Epithelial cell of alveolus of lung (primary cell): ENCODE measurements around the gene USP35. TPM values are rescaled to one million over a fixed set of nuclear protein-coding genes. Genes with fewer than 3 reads are reported as not detected.

Experiments used
- total RNA-seq: library from RNA; depleted of rRNA; stranded (reverse); fragments of >200 nt; gene quantifications from 2 replicates; pipeline ENCODE4 v1.2.1, GENCODE V29; 2015

Gene USP35, protein sequence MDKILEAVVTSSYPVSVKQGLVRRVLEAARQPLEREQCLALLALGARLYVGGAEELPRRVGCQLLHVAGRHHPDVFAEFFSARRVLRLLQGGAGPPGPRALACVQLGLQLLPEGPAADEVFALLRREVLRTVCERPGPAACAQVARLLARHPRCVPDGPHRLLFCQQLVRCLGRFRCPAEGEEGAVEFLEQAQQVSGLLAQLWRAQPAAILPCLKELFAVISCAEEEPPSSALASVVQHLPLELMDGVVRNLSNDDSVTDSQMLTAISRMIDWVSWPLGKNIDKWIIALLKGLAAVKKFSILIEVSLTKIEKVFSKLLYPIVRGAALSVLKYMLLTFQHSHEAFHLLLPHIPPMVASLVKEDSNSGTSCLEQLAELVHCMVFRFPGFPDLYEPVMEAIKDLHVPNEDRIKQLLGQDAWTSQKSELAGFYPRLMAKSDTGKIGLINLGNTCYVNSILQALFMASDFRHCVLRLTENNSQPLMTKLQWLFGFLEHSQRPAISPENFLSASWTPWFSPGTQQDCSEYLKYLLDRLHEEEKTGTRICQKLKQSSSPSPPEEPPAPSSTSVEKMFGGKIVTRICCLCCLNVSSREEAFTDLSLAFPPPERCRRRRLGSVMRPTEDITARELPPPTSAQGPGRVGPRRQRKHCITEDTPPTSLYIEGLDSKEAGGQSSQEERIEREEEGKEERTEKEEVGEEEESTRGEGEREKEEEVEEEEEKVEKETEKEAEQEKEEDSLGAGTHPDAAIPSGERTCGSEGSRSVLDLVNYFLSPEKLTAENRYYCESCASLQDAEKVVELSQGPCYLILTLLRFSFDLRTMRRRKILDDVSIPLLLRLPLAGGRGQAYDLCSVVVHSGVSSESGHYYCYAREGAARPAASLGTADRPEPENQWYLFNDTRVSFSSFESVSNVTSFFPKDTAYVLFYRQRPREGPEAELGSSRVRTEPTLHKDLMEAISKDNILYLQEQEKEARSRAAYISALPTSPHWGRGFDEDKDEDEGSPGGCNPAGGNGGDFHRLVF
- total RNA-seq, result 5.4 and 7.5 TPM in 2 replicates

DNA sequence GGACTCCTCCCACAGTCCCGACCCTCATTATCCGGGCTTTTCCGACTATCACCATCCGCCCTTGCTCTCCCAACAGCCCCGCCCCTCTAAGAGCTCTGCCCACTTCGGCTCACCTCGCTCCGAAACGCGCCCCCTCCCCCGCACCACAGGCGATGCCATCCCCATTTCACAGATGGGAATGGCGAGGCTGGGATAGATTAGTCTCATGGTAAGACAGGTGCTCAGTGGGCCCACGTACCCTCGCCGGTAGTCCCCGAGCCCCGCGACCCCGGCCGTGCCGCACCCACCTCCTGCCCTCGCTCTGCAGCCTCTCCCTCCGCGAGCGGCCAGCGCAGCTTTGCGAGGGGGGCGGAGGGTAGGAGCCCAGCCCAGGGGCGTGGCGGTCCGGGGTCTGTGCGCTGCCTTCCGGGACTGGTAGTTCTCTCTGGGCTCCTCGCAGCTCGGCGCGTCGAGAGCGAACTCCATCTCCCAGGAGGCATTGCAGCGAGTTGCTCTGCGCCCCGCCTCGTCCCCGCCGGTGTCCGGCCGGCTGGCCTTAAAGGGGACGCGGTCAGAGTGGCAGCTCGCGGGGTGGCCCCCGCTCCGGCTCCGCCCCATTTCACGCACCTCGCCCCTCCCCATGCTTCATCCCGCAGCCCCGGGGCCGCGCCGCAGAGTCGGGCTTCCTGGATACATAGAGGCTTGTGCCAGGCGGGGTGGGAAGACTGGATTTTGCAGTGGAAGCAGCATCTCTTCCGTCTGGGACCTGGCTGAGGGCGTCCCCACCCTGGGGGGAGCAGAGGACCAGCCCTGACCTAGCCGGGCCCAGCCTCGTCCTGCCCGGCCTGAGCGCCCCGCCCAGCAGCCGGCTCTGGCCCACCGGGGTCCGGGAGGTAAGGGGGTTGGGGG lies at the start of gene USP35, which contains the start of gene KCTD21:
USP35 (plus strand) TSS at position 634 of the 888 bp plus-strand sequence. CDS start 7,327 bp downstream, outside the sequence.
KCTD21 (minus strand) TSS at position 341 of the 888 bp plus-strand sequence. CDS start 14,072 bp downstream, outside the sequence.

DNA sequence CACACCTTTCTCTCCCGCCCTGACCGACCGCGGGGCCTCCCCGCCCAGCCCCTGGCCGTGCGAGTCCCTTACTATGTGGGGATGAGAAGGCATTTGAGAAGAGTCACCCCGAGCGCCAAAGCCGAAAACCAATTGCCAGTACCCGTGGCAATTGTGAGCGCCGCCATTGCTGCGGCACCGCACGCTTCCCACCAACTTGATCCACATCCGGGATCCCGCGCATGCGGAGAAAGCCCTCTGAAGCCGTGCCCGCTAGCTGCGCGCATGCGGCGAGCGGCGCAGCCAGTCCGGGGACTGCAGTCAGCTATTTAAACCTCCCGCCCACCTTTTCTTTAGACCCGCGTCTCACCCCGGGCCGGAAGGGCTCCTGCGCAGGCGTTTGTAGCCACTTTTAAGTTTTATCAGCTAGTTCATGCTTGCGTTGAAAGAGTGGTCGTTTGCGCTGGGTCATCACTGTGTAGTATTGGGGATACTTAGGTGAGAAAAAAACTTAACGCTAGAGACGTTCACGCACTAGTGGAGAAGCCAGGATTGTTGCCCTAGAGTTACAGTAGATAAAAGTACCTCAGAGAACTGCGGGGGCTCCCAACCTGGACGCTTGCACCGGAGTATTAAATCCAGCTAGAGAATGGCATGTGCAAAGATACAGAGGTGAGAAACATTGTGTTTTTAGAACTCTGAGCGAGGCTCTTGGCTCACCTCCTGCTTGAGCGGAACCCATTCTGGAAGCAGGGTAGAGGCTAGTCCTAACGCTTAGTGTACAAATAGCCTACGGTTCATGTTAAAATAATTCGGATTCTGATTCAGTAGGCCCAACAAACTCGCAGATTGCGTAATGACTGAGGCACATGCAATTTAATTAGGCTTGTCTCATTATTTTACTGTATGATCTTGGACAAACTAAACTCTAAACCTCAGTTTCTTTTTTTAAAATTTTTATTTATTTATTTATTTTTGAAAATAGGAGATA lies 49.0 kb upstream of the USP35 start, which contains the start of gene ALG8:
ALG8 (minus strand) TSS at position 205 of the 970 bp plus-strand sequence; CDS start at position 167, 38 bp downstream.

Other genes with a start within 250 kb of the USP35 start
- gene INTS4, start 194.3 kb upstream of the USP35 start, total RNA-seq, result 14.6 and 15.6 TPM in 2 replicates
- gene KCTD14, start 165.6 kb upstream of the USP35 start, total RNA-seq, result 2.0 and 4.8 TPM in 2 replicates
- not detected in 2 replicates for gene THRSP, start 125.1 kb upstream of the USP35 start, total RNA-seq
- gene NDUFC2, start 109.1 kb upstream of the USP35 start, total RNA-seq, result 91.5 and 161 TPM in 2 replicates
- gene ALG8, start 49.3 kb upstream of the USP35 start, total RNA-seq, result 34.7 and 40.0 TPM in 2 replicates
- gene KCTD21, start 293 bp upstream of the USP35 start, total RNA-seq, result 5.3 and 11.2 TPM in 2 replicates
- 4.0 and 5.7 TPM in 2 replicates for gene GAB2, start 228.9 kb downstream of the USP35 start, total RNA-seq